ENCODE measurements around the gene CIAO2B.

The CIAO2B gene

DNA sequence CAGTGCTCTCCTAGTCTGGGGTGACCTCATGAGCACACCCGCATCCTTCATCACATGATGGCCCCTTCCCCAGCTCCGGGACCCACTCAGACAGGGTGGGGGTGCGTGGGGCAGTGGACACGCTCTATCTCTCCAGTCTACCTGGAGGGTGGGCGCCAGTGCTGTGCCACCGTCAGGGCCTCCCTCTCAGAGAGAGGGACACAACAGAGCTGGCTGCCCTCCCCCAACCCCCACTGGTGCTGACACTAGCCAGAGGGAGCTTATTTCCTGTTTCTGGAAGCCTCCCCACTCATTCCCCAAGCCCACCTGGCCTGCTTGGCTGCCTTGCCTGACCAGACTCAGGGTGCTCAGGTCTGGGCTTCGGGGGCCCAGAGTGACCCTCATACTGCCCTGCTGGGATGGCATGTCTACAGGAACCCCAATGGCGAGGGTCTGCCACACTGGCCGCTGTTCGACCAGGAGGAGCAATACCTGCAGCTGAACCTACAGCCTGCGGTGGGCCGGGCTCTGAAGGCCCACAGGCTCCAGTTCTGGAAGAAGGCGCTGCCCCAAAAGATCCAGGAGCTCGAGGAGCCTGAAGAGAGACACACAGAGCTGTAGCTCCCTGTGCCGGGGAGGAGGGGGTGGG lies 9.3 kb upstream of the CIAO2B start:
- no peaks in the 10 kb centered on the region for H3K27me3 Mint-ChIP-seq (ENCODE audit: low read depth)
- no peaks in the 10 kb centered on the region for H3K4me1 Mint-ChIP-seq
- no peak for TF ChIP-seq CTCF (IDR thresholded peaks at IDR 0.05; ENCODE audit: unreplicated experiment in 3 of 3)
- no peak overlapping the region for H3K4me3 Mint-ChIP-seq
- H3K9me3 Mint-ChIP-seq, result no peaks in the 10 kb centered on the region
- H3K27ac Mint-ChIP-seq, result no peak overlapping the region
- peaks cover 30% of the 10 kb centered on the region for H3K36me3 Mint-ChIP-seq (ENCODE audit: low read depth)

- TF ChIP-seq CTCF (IDR thresholded peaks at IDR 0.05; ENCODE audit: unreplicated experiment in 3 of 3), result no peak
- no peak overlapping the region for H3K27ac Mint-ChIP-seq
- H3K36me3 Mint-ChIP-seq (ENCODE audit: low read depth), result peaks cover 30% of the 10 kb centered on the region
- no peaks in the 10 kb centered on the region for H3K4me1 Mint-ChIP-seq
- H3K4me3 Mint-ChIP-seq, result no peak overlapping the region
- H3K9me3 Mint-ChIP-seq, result no peaks in the 10 kb centered on the region
- H3K27me3 Mint-ChIP-seq (ENCODE audit: low read depth), result no peaks in the 10 kb centered on the region
These were observed 8.8 kb upstream of the CIAO2B start for GRCh38 chr16:66942981-66943380.

DNA sequence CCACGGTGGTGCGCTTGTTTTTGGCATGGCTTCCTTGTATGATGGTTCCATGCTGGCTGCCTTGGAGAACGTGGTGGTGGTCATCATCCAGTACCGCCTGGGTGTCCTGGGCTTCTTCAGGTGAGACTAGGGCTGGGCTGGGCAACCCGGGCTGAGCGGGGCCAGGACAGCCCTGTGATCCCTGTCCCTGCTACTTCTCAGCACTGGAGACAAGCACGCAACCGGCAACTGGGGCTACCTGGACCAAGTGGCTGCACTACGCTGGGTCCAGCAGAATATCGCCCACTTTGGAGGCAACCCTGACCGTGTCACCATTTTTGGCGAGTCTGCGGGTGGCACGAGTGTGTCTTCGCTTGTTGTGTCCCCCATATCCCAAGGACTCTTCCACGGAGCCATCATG lies 6.0 kb upstream of the CIAO2B start:
- no peaks in the 10 kb centered on the region for H3K27me3 Mint-ChIP-seq (ENCODE audit: low read depth)

DNA sequence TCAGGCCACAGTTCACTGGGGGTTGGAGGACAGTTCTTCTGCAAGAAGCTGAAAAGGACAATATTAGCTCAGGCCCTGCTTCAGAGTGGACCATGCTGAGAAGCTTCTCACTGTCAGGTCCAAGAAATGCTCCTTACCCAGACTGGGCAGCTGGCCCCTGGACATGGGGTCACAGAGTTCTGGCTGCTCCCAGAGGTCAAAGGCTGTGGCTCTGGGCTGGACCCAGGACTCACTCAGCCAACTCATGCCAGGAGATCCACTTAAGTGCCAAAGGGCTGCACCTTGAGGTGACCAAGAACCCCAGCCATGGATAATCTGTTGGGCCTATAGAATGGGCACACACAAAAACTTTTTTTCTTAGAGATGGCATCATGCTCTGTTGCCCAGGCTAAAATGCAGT lies 5.2 kb upstream of the CIAO2B start:
- peaks cover 15% of the 10 kb centered on the region for H3K4me1 Mint-ChIP-seq
- no peaks in the 10 kb centered on the region for H3K9me3 Mint-ChIP-seq
- TF ChIP-seq CTCF (IDR thresholded peaks at IDR 0.05; ENCODE audit: unreplicated experiment in 3 of 3), result no peak
- H3K27ac Mint-ChIP-seq, result no peak overlapping the region
- H3K27me3 Mint-ChIP-seq (ENCODE audit: low read depth), result no peaks in the 10 kb centered on the region
- H3K36me3 Mint-ChIP-seq (ENCODE audit: low read depth), result peaks cover 37% of the 10 kb centered on the region
- no peak overlapping the region for H3K4me3 Mint-ChIP-seq

More for the DNA sequence above, 6.0 kb upstream of the CIAO2B start:
- H3K27ac Mint-ChIP-seq, result no peak overlapping the region
- H3K9me3 Mint-ChIP-seq, result no peaks in the 10 kb centered on the region
- peaks cover 15% of the 10 kb centered on the region for H3K4me1 Mint-ChIP-seq
- H3K36me3 Mint-ChIP-seq (ENCODE audit: low read depth), result peaks cover 37% of the 10 kb centered on the region
- TF ChIP-seq CTCF (IDR thresholded peaks at IDR 0.05; ENCODE audit: unreplicated experiment in 3 of 3), result no peak
- H3K4me3 Mint-ChIP-seq, result no peak overlapping the region

GRCh38 chr16:66937725-66938337 lies 3.6 kb upstream of the CIAO2B start:
- peak overlapping the region; percentile 60 to 99 (median 94) for H3K4me3 Mint-ChIP-seq
- no peaks in the 10 kb centered on the region for H3K9me3 Mint-ChIP-seq
- peaks cover 29% of the 10 kb centered on the region for H3K4me1 Mint-ChIP-seq
- TF ChIP-seq CTCF (IDR thresholded peaks at IDR 0.05; ENCODE audit: unreplicated experiment in 3 of 3), result no peak
- H3K36me3 Mint-ChIP-seq (ENCODE audit: low read depth), result peaks cover 30% of the 10 kb centered on the region
- no peaks in the 10 kb centered on the region for H3K27me3 Mint-ChIP-seq (ENCODE audit: low read depth)
- no peak overlapping the region for H3K27ac Mint-ChIP-seq
